ENCODE measurements around the gene NRIP2. TPM values are rescaled to one million over a fixed set of nuclear protein-coding genes. Genes with fewer than 3 reads are reported as not detected.

NRIP2 gene
- total RNA-seq, 2 experiments from 2014 or later = not detected

- ChIA-PET CTCF (interaction anchor here (0.6 to 3.4 kb wide), 3 partner anchors 10 to 103 kb away, joined by 4 to 17 read pairs (median 6); no protein-coding TSS in a partner anchor), POLR2A (interaction anchor here (1.2 to 1.9 kb wide), 4 partner anchors 11 to 103 kb away, joined by 4 to 7 read pairs (median 4); partner anchors contain the start of genes FOXM1, ITFG2 and RHNO1)
Measured at GRCh38 chr12:2794191-2794735, 40.6 kb downstream of the NRIP2 start.

DNA sequence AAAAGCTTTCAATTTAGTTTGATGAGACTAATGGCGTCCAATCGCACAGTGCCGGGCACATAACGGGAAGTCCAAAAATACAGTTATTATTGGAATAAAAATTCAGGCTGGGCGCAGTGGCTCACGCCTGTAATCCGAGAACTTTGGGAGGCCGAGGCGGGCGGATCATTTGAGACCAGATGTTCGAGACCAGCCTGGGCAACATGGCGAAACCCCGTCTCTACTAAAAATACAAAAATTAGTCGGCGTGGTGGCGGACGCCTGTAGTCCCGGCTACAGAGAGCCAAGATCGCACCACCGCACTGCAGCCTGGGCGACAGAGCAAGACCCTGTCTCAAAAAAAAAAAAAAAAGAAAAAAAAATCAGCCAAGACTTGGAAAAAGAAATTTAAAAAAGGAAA, 41.3 kb downstream of the NRIP2 start:
- CTCF ChIA-PET = no interaction called here
- POLR2A ChIA-PET = interaction anchor here (0.5 to 1.4 kb wide), 2 partner anchors 102 to 1101 kb away, joined by 4 to 7 read pairs; no protein-coding TSS in a partner anchor

DNA sequence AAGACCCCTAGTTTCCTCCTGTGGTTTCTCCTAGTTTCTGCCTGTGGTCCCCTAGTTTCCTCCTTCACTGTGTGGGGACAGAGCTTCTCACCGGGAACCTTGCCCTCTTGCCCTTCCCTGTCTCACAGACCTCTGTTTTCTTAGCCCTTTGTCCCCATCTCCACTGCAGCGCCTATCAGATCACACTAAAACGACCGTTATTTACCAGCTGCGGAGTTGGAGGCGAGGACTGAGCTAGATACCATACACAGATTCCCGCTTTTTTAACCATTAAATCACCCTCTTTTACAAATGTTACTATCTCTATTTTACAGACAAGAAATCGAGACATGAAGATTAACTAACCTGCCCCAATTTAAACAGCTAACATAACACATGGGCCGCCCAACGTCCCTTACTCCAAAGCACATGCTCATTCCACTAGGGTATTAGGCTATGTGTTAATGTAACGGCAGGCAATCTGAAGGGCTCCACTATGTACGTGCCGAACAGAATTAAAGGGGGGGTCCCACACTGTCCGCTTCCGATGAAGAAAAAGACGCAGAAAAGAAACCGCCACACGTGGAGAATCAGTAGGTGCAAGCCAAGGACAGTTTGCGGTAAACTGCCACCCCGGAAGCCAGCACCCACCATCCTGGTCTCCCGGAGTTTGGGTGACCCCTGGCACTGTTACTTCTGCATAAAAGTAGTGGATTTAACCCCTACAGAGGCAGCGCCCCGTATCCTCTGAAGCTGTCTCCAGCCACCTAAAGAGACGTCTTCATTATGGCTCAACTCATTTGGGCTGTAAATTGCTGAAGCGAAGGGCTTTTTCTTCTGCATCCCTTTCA, 41.9 kb downstream of the NRIP2 start:
- POLR2A ChIA-PET = interaction anchor here (0.5 kb wide), 1 partner anchor 1100 kb away, joined by 4 read pairs; no protein-coding TSS in a partner anchor
- CTCF ChIA-PET = interaction anchor here (0.9 kb wide), 1 partner anchor 110 kb away, joined by 3 read pairs; no protein-coding TSS in a partner anchor

- CTCF ChIA-PET = no interaction called here
- POLR2A ChIA-PET = no interaction called here
Measured at GRCh38 chr12:2791089-2791488, 43.7 kb downstream of the NRIP2 start.

DNA sequence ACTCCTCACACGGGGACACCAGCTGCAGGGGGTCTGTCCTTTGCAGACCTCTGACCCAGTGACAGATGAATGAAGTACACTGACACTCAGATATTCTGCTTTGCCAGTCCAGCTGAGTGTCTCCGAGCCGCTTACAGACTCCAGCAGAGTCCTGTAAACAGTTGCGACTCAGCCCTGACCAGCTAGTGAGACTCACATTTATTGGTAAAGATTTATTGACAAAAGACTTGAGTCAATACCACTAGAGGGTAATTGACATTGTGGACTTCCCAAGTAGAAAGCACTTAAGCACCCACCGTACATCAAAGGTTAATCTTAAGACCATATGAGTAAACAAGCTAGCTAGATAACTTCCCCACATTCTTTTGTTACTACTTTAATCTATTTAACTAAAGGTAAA, 49.8 kb downstream of the NRIP2 start:
- ChIA-PET CTCF (interaction anchor here (1.0 to 3.3 kb wide), 3 partner anchors 11 to 106 kb away, joined by 3 to 17 read pairs (median 13); partner anchors contain the start of gene FKBP4), POLR2A (no interaction called here)

- ChIA-PET CTCF (interaction anchor here (0.6 to 3.3 kb wide), 13 partner anchors 12 to 249 kb away, joined by 3 to 17 read pairs (median 4); partner anchors contain the start of genes FKBP4 and ITFG2), POLR2A (no interaction called here)
Measured at GRCh38 chr12:2783936-2784600, 50.8 kb downstream of the NRIP2 start.

DNA sequence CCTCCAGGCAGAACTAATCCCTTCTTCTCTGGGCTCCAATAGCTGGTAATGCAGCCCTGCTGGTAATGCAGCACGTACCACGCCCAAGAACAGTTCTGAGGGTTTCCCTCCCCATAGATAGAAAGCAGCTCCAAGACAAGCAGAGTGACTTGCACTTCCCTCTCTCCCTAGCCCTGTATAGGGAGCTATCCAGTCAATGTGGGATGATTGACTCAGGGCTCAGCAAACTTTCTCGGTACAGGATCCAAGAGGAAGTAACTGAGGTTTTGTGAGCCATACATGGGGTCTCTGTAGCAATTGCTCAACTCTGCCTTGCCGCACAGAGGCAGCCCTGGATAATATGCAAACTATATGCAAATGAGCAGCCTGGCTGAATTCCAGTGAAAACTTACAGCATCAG, 55.6 kb downstream of the NRIP2 start:
- CTCF ChIA-PET = no interaction called here
- POLR2A ChIA-PET = no interaction called here

- CTCF ChIA-PET = interaction anchor here (0.6 kb wide), 1 partner anchor 64 kb away, joined by 3 read pairs; no protein-coding TSS in a partner anchor
Measured at GRCh38 chr12:2776129-2776806, 58.6 kb downstream of the NRIP2 start.

GRCh38 chr12:2775431-2775830, 59.4 kb downstream of the NRIP2 start:
- ChIA-PET CTCF (no interaction called here), POLR2A (no interaction called here)

More at GRCh38 chr12:2776129-2776806, 58.6 kb downstream of the NRIP2 start:
- POLR2A ChIA-PET = no interaction called here

Other genes with a start within 250 kb of the NRIP2 start
- 100 to 1,000 TPM; 196 to 198 TPM for gene FKBP4, start 40.1 kb downstream of the NRIP2 start, total RNA-seq
- 10 to 100 TPM; 28.5 to 29.0 TPM for gene ITFG2, start 22.4 kb downstream of the NRIP2 start, total RNA-seq
- not detected for gene TEX52, start 22.0 kb upstream of the NRIP2 start, total RNA-seq
- gene FOXM1, start 42.1 kb upstream of the NRIP2 start, total RNA-seq = 10 to 100 TPM; 75.9 to 79.1 TPM
- 10 to 100 TPM; 42.8 to 50.6 TPM for gene RHNO1, start 42.2 kb upstream of the NRIP2 start, total RNA-seq
- gene TULP3, start 55.9 kb upstream of the NRIP2 start, total RNA-seq = 1 to 10 TPM; 7.9 to 8.6 TPM
- gene TEAD4, start 124.4 kb upstream of the NRIP2 start, total RNA-seq = 1 to 10 TPM; 2.2 to 2.4 TPM
- gene TSPAN9, start 242.3 kb upstream of the NRIP2 start, total RNA-seq = under 1 TPM; 0.29 to 0.40 TPM

Data from activated CD8-positive, alpha-beta memory T cell treated with anti-CD3 and anti-CD28 coated beads for 36 hours (primary cell).